ENCODE data around the gene ZBTB38.

The ZBTB38 gene

DNA sequence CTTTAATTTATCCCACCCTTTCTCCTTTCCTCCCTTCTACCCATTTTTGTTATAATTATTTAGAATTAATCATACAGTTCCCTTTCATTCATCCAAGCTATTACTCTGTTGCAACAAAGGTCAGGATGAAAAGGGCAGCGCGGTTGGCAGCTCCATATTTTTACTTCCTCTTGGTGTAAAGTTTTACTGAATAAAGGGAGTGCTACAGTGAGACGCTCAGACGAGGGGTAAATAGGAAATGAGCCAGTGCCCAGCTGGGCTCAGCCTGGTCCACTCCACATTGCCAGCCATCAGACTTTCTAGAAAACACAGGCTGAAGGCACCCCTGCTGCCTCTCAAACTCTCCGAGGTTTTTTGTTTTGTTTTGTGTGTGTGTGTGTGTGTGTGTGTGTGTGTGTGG lies 21.9 kb upstream of the ZBTB38 start:
- Mint-ChIP-seq H3K27me3 (peaks cover 2% of the 10 kb centered on the region), H3K36me3 (ENCODE audit: low read depth) (no peaks in the 10 kb centered on the region), H3K9me3 (peaks cover 13% of the 10 kb centered on the region), H3K27ac (no peak overlapping the region), H3K4me3 (no peak overlapping the region), H3K4me1 (ENCODE audit: low read depth) (peaks cover 10% of the 10 kb centered on the region)
- intact Hi-C loops (cut with micrococcal nuclease): no loop called here

DNA sequence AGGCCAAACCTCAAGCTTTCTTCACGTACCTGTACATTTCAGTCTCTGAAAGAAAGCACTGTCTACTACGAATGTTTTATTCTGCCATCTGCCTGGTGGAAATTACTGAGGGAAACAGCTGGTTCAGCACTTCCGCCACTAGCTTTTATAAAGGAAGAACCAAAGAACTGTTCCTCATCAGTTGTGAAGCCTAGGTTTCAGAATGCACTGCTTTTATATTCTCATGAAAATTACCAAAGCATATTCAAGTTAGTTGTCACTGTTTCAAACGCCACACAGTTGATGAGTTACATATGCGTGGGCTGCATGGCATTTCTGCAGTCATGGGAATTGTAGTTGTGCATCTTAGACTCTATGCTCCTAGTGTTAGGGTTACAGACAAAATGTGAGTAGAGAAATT lies 21.5 kb upstream of the ZBTB38 start:
- Mint-ChIP-seq H3K27me3 (peaks cover 2% of the 10 kb centered on the region), H3K4me1 (ENCODE audit: low read depth) (peaks cover 7% of the 10 kb centered on the region), H3K9me3 (peaks cover 9% of the 10 kb centered on the region), H3K4me3 (no peak overlapping the region), H3K27ac (no peak overlapping the region), H3K36me3 (ENCODE audit: low read depth) (no peaks in the 10 kb centered on the region)
- intact Hi-C loops (cut with micrococcal nuclease): no loop called here

DNA sequence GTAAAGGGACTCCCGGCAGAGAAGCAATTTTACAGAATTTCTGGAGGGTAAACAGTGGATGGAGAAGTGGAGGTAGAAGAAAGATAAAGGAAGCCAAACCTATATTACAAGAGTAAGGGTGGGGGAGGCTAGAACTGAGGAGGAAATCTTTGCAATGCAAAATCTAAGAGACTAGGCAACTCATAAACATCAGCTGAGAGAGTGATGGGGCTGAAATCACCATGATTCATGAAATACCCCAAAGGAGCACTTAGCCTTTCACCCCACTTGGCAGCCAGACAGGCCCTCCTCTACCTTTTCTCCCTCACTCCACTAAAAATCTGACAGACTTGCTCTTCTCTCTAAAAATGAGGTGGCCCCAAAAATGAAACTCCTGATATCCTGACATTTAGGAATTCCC lies 19.5 kb upstream of the ZBTB38 start:
- Mint-ChIP-seq H3K36me3 (ENCODE audit: low read depth) (no peaks in the 10 kb centered on the region), H3K4me1 (ENCODE audit: low read depth) (peaks cover 7% of the 10 kb centered on the region), H3K4me3 (no peak overlapping the region), H3K27me3 (peaks cover 7% of the 10 kb centered on the region), H3K9me3 (peaks cover 9% of the 10 kb centered on the region), H3K27ac (no peak overlapping the region)
- intact Hi-C loops (cut with micrococcal nuclease): no loop called here

DNA sequence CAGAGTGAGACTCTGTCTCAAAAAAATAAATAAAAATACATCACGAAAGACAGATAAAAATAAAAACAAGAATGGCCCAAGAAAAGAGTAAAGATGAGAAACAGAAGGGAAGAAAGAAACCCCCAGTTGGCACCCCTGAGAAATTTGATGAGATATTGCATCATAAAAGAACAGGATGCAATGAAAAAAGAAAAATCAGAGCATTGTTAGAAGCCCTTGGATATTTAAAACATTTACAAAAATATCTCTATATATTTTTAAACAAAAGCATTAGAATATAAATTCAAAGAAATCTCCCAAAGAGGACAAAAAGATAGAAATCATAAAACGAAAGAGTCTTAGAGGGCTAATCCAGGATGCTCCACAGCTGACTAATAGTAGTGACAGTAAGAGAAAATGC lies 18.6 kb upstream of the ZBTB38 start:
- Mint-ChIP-seq H3K36me3 (ENCODE audit: low read depth) (no peaks in the 10 kb centered on the region), H3K4me1 (ENCODE audit: low read depth) (peaks cover 7% of the 10 kb centered on the region), H3K9me3 (peaks cover 9% of the 10 kb centered on the region), H3K27me3 (peaks cover 10% of the 10 kb centered on the region), H3K4me3 (no peak overlapping the region), H3K27ac (no peak overlapping the region)
- intact Hi-C loops (cut with micrococcal nuclease): no loop called here

DNA sequence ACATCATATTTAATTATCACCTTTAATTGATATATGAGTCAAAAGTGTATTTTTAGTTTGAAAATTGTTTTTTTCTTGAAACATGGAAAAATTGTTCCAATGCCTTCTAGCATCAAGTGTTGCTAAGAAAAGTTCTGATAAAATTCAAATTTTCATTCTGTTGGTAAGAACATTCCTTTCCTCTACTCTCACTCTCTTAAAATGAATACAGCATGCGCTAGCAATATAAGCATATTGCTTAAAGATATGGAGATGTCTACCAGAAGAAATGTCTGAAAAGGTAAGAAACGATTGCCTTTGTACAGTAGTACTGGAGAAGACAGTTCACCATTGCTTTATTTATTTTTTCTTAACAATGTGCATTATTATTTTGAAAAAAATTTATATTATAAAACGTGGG lies 17.6 kb upstream of the ZBTB38 start:
- peaks cover 9% of the 10 kb centered on the region for H3K9me3 Mint-ChIP-seq
- H3K36me3 Mint-ChIP-seq (ENCODE audit: low read depth): no peaks in the 10 kb centered on the region
- H3K4me1 Mint-ChIP-seq (ENCODE audit: low read depth): peaks cover 7% of the 10 kb centered on the region
- intact Hi-C loops (cut with micrococcal nuclease): no loop called here
- no peak overlapping the region for H3K27ac Mint-ChIP-seq
- H3K4me3 Mint-ChIP-seq: no peak overlapping the region
- peaks cover 10% of the 10 kb centered on the region for H3K27me3 Mint-ChIP-seq

DNA sequence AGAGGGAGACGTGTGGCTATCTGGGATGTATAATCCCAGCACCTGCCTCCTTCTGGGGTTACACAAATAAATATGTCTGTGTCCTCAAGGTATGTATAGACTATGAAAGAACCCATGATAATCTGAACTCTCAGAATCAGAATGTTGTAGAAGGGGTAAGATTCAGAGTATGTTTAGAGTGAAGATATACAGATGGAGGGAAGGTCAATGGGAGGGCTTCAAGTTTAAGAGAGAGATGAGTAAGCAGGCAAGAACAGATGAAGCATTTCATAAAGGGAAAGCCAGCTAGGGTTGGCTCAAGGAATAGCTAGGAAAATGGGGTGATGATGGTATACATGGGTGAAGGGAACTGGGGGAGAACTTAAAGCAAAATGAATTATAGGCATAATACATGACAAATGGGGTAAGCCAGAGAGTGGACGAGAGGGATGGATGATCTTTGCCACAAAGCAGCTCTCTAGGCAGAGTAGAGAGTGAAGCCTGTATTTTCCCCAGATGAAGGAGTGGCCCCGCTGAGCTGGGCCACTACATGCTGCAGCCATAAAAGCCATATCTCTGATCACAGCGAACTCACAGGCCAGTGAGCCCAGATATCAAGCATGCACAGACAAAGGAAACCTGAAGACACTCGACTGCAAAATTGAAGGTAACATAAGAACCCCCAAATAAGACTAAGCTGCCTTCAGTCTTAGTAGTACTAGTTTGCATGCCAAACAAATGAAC lies 15.9 kb upstream of the ZBTB38 start:
- Mint-ChIP-seq H3K27me3 (peaks cover 10% of the 10 kb centered on the region), H3K9me3 (no peaks in the 10 kb centered on the region), H3K4me3 (no peak overlapping the region), H3K36me3 (ENCODE audit: low read depth) (no peaks in the 10 kb centered on the region), H3K4me1 (ENCODE audit: low read depth) (no peaks in the 10 kb centered on the region), H3K27ac (no peak overlapping the region)
- intact Hi-C loops (cut with micrococcal nuclease): no loop called here

DNA sequence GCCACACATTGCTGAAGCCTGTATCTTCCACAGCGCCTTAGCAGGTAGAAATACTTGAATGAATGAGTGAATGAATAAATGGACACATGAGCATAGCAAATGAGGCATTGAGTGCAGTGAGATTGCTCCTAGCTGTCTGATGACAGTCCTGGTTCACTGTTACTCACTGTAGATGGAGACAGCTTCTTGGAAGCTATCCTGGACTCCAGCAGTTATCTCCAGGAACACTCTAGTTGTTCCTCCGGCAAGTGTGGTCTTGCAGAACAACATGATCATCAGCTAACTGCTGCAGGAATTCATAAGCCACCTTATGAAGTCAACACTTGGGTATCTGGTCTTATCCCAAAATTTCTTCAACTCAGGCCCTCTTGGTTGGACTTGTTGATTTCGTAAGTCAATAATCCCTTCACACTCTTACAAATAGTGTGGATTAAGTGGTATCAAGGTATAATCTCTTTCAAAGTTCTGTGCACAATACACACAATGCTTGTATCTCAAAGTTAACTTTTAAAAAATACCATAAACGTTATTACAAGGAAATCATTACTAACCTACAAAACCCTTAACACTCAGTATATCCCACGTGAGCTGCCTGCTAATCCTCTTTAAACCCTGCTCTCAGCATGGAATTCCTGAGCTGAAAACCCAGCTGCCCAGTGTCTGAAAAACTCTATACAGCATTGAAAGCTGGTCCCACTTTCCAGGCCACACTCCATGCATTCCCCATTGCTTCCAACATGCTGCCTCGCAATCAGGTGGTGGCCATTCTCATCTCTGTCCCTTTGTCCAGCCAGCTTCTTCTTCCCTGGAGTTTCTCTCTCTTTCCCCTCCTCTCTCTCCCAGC lies 14.4 kb upstream of the ZBTB38 start:
- no peaks in the 10 kb centered on the region for H3K36me3 Mint-ChIP-seq (ENCODE audit: low read depth)
- peaks cover 10% of the 10 kb centered on the region for H3K27me3 Mint-ChIP-seq
- H3K9me3 Mint-ChIP-seq: no peaks in the 10 kb centered on the region
- intact Hi-C loops (cut with micrococcal nuclease): no loop called here
- H3K27ac Mint-ChIP-seq: no peak overlapping the region
- no peak overlapping the region for H3K4me3 Mint-ChIP-seq
- H3K4me1 Mint-ChIP-seq (ENCODE audit: low read depth): no peaks in the 10 kb centered on the region

DNA sequence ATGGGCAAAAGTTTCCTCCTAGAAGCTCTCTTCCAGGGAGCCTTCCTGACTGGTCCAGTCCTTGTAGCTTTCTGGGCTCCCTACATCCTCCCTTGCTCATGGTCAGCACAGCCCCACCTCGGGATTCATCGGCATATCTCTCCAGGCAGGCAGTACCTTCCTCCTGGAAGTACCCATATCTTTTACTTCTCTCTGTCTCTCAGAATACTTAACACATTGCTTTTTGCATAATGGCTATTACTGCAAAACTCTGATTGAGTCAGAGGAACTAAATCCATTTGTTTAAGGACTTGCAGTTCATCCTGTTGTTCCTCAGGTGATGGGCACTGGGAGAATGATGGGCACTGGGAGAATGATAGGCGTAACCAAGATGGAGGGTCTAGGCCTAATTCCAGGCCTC lies 13.8 kb upstream of the ZBTB38 start:
- no peaks in the 10 kb centered on the region for H3K36me3 Mint-ChIP-seq (ENCODE audit: low read depth)
- no peaks in the 10 kb centered on the region for H3K4me1 Mint-ChIP-seq (ENCODE audit: low read depth)
- H3K9me3 Mint-ChIP-seq: no peaks in the 10 kb centered on the region
- no peak overlapping the region for H3K4me3 Mint-ChIP-seq
- H3K27ac Mint-ChIP-seq: no peak overlapping the region
- intact Hi-C loops (cut with micrococcal nuclease): no loop called here
- peaks cover 9% of the 10 kb centered on the region for H3K27me3 Mint-ChIP-seq

DNA sequence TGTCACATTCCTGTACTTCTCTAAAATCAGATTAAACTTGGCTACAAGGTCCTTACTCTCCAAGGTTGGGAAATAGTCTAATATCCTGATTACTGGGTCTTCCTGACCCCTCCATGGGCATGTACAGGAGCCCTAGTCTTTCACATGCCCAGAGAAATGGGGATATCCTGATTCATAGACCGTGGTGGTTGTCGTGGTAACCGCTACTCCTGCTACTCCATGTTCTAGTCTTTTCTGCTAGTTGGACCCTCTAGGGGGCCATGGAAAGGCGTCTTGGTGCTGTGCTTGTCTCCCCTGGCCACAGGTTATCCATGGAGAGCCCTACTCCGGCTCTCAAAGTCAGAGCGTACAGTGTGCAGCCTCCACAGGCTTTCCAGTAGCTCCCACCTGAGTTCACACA lies 13.1 kb upstream of the ZBTB38 start:
- intact Hi-C loops (cut with micrococcal nuclease): no loop called here
- Mint-ChIP-seq H3K4me3 (no peak overlapping the region), H3K27ac (no peak overlapping the region), H3K36me3 (ENCODE audit: low read depth) (no peaks in the 10 kb centered on the region), H3K4me1 (ENCODE audit: low read depth) (no peaks in the 10 kb centered on the region), H3K27me3 (peaks cover 8% of the 10 kb centered on the region), H3K9me3 (no peaks in the 10 kb centered on the region)

DNA sequence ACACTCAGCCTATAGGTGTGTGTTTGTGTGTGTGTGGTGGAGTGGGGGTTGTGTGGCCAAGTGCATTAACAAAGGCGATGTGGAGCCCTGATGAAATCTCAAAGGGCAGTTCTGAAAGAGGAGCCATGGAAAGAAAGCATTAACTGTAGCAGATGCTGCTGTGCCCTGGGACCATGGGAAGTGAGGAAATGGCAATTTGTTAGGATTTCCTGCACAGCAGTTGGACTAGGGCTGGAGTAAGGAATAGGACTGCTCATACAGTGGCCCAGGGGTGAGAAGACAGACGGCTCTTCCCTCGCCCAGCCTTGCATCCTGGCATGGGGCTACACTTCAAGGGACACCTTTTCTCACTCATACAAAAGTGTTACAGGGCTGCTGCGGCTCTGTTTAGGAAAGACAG lies 12.3 kb upstream of the ZBTB38 start:
- Mint-ChIP-seq H3K27me3 (peaks cover 8% of the 10 kb centered on the region), H3K27ac (no peak overlapping the region), H3K4me1 (ENCODE audit: low read depth) (no peaks in the 10 kb centered on the region), H3K9me3 (no peaks in the 10 kb centered on the region), H3K36me3 (ENCODE audit: low read depth) (no peaks in the 10 kb centered on the region), H3K4me3 (no peak overlapping the region)
- intact Hi-C loops (cut with micrococcal nuclease): no loop called here

DNA sequence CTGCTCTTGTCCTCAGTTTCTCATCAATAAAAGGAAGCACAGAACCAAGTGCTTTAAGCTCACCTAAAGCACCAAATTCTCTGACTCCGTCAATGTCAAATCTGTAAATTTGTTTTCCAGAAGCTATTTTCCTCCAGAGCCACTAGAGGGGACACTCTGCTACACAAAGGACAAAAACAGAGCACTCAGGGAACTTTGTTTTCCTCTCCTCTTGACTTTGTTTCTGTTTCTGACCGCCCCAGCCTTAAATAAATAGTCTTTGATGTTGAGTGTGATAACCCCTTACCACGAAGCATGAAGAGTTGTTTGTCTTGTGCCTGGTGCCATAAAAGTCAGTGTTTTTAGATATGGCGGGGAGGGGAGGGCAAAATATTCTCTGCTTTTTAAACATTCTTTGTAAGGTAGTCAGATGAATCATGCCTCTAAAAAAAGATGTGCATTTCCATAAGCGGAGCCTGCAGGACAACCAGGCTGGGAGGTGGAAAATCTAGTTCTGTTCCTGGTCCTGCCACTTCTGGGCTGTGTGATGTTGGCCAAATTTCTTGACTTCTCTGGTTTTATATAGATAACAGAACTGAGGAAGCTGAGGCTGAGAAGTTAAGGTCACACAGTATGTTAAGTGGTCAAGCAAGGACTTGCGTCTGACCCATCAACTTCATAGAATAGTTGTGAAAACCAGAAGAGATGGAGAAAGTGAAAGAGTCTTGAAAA lies 7.3 kb upstream of the ZBTB38 start:
- intact Hi-C loops (cut with micrococcal nuclease): loop anchor here (1.0 to 5.0 kb wide), 2 partner anchors 94 to 196 kb away; no protein-coding TSS in a partner anchor
- no peak overlapping the region for H3K27ac Mint-ChIP-seq
- no peaks in the 10 kb centered on the region for H3K4me1 Mint-ChIP-seq (ENCODE audit: low read depth)
- no peaks in the 10 kb centered on the region for H3K9me3 Mint-ChIP-seq
- no peaks in the 10 kb centered on the region for H3K36me3 Mint-ChIP-seq (ENCODE audit: low read depth)
- no peak overlapping the region for H3K4me3 Mint-ChIP-seq
- peaks cover 6% of the 10 kb centered on the region for H3K27me3 Mint-ChIP-seq

DNA sequence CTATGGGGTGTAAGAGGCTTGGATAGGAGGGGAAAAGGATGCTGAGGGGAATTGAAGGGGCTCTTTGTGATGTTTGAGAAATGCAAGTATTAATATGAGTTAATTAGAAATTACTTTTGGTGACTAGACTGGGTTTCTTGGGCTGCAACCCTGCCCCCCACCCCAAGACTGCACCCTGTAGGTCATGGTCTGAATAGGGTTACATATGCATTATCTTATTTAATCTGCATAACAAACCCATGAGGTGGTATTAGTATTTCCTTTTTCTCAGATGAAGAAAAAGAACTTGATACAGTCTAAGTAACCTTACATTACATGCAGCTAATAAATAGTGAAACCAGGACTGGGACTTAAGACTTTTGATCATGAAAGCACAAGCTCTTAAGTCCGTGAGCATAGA lies 5.6 kb upstream of the ZBTB38 start:
- Mint-ChIP-seq H3K27ac (peak overlapping the region; percentile 4), H3K4me3 (no peak overlapping the region), H3K9me3 (no peaks in the 10 kb centered on the region), H3K4me1 (ENCODE audit: low read depth) (peaks cover 8% of the 10 kb centered on the region), H3K36me3 (ENCODE audit: low read depth) (no peaks in the 10 kb centered on the region), H3K27me3 (peaks cover 6% of the 10 kb centered on the region)
- intact Hi-C loops (cut with micrococcal nuclease): loop anchor here (5.0 kb wide), 1 partner anchor 195 kb away; no protein-coding TSS in a partner anchor

DNA sequence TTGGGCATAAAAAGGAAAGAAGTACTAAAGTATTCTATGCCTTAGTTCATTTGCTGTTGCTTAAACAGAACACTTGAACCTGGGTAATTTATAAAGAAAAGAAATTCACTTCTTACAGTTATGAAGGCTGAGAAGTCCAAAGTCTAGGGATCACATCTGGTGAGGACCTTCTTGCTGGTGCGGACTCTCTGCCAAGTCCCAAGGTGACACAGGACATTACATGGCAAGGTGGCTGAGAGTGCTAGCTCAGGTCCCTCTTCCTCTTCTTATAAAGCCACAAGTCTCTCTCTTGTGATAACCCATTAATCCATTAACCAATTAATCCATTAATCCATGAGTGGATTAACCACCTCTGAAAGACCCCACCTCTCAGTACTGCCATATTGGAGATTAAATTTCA lies 3.1 kb upstream of the ZBTB38 start:
- Mint-ChIP-seq H3K27ac (no peak overlapping the region), H3K27me3 (peaks cover 6% of the 10 kb centered on the region), H3K4me1 (ENCODE audit: low read depth) (peaks cover 33% of the 10 kb centered on the region), H3K36me3 (ENCODE audit: low read depth) (no peaks in the 10 kb centered on the region), H3K4me3 (no peak overlapping the region), H3K9me3 (no peaks in the 10 kb centered on the region)
- intact Hi-C loops (cut with micrococcal nuclease): loop anchor here (5.0 kb wide), 2 partner anchors 37 to 53 kb away; no protein-coding TSS in a partner anchor
